H1 (cell line): ENCODE results near the gene LTBP1. TPM values are rescaled to one million over a fixed set of nuclear protein-coding genes. Genes with fewer than 3 reads are reported as not detected.

Experiments
- CHD2 ChIP-seq: IDR thresholded peaks from 2 replicates; pipeline ENCODE4 v1.6.1; 2012; ENCODE audit warnings: low read length, improper control_type of control experiment
- EP300 ChIP-seq, 2 experiments: IDR thresholded peaks; 1 replicate in 1 of 2; 2 replicates in 1 of 2; pipeline ENCODE4 v1.6.1; 2011 to 2012; ENCODE audit warnings: low read depth in 2 of 2, low read length in 2 of 2, mild to moderate bottlenecking in 2 of 2, borderline replicate concordance in 1 of 2, inconsistent platforms in 1 of 2, moderate library complexity in 1 of 2
- RXRA ChIP-seq: IDR thresholded peaks from 2 replicates; pipeline ENCODE4 v1.6.1; 2011; ENCODE audit warnings: low read depth, mild to moderate bottlenecking, low read length, moderate library complexity; ENCODE audit not compliant: insufficient read depth
- SP2 ChIP-seq: IDR thresholded peaks from 2 replicates; pipeline ENCODE4 v1.6.1; 2012; ENCODE audit warnings: mild to moderate bottlenecking, low read length, inconsistent platforms
- polyA plus RNA-seq, 7 experiments: library from polyadenylated mRNA; depleted of rRNA in 3 of 7; stranded (reverse) in 5 of 7; unstranded in 2 of 7; fragments of >200 nt in 5 of 7; fragments of 200-250 nt in 2 of 7; gene quantifications; 1 replicate in 5 of 7; 2 replicates in 1 of 7; 4 replicates in 1 of 7; pipeline versions ENCODE4 v1.2.1 to v1.2.3, GENCODE V29; 2011 to 2013; ENCODE audit warnings: missing spikeins in 2 of 7, mixed read lengths in 2 of 7
- total RNA-seq: library from RNA; stranded (reverse); fragmentation: NEBNext Ultra II Directional; extraction: Animal tissue kit (Norgen Biotek cat#: 25700); gene quantifications from 2 replicates; pipeline ENCODE4 v1.2.1, GENCODE V29; 2021

LTBP1 gene
- total and polyA plus RNA-seq, 2 of the 8 experiments (the other 6 are each of a cell fraction or from before 2014, with no cell fraction given), result 15.4 to 24.7 TPM

- TF ChIP-seq CHD2, result no peak
- TF ChIP-seq EP300 (IDR thresholded peaks at IDR 0.05; ENCODE audit: borderline replicate concordance in 1 of 2, low read depth in 2 of 2, low read length in 2 of 2), result no peak
- TF ChIP-seq RXRA, result no peak
- TF ChIP-seq SP2, result no peak
These were observed 92.0 kb downstream of the LTBP1 start (continued) for GRCh38 chr2:33038799-33039198.
